Stimulated activated CD4-positive, alpha-beta T cell treated with anti-CD3 and anti-CD28 coated beads, Interleukin-1b, Interleukin-23, amount 100 ng/mL, for 24 hours (primary cell): Measurements from ENCODE around the gene PRPS1.
"Not testable (repeated sequence)": the region's sequence is repeated elsewhere in the genome, so short reads cannot be mapped to it uniquely, and the experiment has no call there.

Experiments used
- DNase-seq, 4 experiments: peaks; one replicate each; pipeline ENCODE4 v3.0.0-alpha.2; 2020; ENCODE audit warnings: low read depth in 4 of 4, low spot score in 1 of 4

Gene PRPS1

GRCh38 chrX:107629540-107629909, 1.2 kb downstream of the PRPS1 start:
- DNase-seq: no peak

DNA sequence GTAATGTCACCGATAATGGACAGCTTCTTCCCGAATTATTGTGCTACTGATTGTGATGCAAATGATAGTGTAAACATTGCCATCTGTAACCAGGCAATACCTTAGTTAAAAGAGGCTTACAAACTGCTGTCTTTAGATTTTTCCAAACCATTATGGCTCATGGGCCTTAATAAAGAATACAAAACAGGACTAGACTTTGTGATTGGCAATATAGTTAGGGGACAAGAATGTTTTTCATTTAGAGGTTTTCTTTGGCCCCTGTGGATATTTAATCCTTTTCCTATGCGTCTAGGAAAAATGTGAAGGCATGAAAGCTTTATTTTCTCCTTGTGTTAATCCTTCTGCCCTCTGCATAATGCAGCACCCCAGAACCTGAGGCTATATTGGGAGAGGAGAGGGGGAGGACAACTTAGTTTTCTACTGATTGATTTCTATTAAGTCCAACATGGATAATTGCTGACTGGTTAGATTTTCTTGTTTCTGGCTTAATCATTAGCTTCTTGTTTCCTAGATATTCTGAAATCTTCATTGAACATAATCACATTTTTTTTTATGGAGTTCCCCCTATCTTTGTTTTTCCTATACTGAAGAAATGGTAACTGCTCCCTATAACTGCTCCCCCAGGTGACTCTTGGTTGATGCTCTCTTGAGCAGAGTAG, 1.9 kb downstream of the PRPS1 start:
- DNase-seq: no peak

GRCh38 chrX:107632346-107632745, 4.0 kb downstream of the PRPS1 start:
- DNase-seq: no peak

DNA sequence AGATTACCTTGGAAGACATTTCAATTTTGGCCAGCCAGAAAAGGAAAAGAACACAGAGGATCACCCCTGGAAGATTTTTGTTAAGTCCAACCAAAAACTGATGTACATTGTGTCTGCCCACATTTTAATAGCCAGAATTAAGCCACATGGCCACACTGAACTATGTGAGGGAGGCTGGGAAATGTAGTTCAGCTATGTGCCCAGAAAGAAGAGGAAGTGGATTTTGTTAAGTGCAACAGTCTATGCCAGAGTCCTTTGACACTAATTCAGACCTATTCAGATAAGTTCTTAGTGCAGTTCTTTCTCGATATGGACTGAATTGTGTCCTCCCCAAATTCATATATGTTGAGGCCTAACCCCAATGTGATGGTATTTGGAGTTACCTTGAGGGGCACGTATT, 18.4 kb downstream of the PRPS1 start:
- no peak for DNase-seq

DNA sequence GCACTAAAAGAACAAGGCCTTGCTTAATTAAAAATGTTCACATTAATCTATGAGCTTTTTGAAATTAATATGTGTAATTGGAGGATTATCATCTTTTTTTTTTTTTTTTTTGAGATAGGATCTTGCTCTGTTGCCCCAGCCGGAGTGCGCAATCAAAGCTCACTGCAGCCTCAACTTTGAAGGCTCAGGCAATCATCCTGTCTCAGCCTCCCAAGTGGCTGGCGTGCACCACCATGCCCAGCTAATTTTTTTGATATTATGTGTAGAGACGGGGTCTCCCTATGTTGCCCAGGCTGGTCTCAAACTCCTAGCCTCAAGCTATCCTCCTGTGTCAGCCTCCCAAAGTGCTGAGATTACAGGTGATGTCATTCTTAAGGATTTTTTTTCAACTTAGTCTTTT, 20.0 kb downstream of the PRPS1 start:
- DNase-seq: no peak

GRCh38 chrX:107654566-107654871, 26.2 kb downstream of the PRPS1 start:
- DNase-seq: no peak

- peak in 3 of 4 experiments; percentile 25 to 54 (median 40) for DNase-seq
Observed at GRCh38 chrX:107654872-107655761, 26.8 kb downstream of the PRPS1 start.

GRCh38 chrX:107656978-107657377, 28.7 kb downstream of the PRPS1 start:
- DNase-seq: no peak

GRCh38 chrX:107658660-107659059, 30.4 kb downstream of the PRPS1 start:
- no peak for DNase-seq

GRCh38 chrX:107659286-107659685, 31.0 kb downstream of the PRPS1 start:
- DNase-seq: no peak

- DNase-seq: no peak
Observed at GRCh38 chrX:107659768-107660167, 31.5 kb downstream of the PRPS1 start.

DNA sequence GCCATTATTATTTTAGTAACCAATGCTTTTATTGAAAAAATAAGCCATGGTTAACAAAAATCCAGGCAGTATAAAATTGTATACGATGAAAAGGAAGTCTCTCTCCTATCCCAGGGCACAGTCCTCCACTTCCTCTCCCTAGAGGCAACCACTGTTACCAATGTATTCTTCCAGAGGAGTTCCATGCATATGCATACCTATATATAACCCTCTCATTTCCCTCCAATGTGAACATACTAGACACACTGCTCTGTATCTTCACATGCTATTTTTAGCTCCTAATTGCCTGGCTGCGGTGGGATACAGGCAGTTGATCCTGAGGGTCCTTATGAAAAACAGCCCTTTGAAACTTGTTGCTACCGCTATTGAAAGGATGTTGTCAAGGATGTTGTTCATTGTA, 33.8 kb downstream of the PRPS1 start:
- no peak for DNase-seq

DNA sequence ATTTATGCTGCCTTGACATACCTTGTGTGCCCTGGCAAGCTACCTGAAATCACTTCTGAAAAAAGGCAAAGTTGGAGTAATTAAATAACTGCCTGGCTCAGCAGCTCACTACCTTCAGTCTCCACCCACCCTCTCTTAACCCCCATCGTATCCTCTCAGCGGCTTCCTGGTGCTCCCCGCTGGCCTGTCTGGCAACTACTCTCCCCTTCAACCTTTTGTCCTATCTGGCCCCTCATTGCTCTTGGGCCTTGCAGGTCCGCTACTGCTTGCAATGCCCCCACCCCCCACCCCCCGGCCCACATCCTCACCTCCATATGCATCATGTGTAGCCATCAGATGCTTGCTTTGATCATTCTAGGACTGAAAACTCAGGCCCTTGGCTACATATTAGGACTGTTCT, 34.5 kb downstream of the PRPS1 start:
- DNase-seq: no peak

- DNase-seq: no peak
Observed at GRCh38 chrX:107666931-107667330, 38.6 kb downstream of the PRPS1 start.

DNA sequence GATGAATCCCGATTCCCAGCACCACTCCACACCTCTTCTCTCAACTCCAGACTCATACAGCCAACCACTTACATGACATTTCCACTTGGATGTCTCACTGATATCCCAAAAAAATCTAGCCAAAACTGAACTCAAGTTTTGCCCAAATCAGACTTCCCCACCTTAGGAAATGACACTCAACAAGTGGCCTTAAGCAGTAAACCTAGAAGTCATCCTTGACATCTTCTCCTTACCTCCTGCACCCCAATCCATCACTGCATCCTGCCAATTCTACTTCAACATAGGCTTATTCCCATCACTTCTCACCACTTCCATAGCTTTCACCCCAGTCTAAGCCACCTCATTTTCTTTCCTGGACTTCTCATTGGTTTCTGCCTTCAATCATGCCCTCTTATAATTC, 39.1 kb downstream of the PRPS1 start:
- DNase-seq: no peak

- not testable (repeated sequence) for DNase-seq
Observed at GRCh38 chrX:107668710-107669109, 40.4 kb downstream of the PRPS1 start.

DNA sequence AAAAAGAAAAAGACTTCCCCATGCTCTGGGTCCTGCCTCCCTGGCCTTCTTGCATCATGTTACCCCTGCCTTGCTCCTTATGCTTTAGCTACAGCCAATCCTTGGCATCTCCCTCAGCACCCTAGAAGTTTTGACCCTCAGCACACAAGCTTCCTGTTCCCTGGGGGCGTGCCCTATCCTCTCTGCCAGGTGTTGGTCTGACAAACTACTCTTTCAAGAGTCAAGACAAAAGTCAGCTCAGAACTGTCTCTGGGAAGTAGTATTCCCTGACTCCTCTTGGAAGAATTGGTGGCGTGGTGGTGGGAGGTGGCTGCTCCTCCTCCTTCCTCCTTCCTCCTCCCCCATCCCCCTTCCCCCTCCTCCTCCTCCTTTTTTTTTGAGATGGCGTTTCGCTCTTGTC, 41.0 kb downstream of the PRPS1 start:
- DNase-seq: no peak

DNA sequence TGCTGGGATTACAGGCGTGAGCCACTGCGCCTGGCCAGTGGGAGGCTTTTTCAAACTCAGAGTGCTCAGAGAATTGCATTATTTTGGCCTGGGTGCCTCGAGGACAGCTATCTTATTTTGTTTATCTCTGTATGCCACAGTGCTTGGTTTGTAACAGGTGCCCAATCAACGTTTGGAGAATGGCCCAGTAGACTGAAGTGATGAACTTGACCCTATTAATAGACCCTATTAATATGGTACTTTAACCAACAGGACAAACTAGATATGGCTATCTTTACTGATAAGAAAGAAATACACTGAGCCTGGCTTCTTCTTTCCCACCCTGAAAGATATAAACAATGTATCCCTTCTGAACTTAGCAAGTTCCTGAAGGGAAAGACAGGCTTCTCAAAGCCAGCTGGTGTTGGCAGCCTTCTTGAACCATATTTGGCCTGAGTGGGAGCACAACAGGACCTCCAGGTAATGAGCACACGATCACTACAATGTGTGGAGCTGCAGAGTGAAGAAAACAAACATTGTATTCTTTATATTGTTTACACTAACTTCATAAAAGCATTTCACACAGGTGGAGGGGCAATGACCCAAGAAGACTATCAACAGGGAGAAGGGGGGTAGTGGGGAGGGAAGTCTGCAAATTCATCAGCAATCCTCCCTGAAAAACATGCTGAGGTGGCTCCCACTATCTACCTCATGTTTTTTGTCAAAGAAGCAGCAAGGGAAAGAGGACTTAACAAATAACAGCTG, 41.7 kb downstream of the PRPS1 start:
- no peak for DNase-seq

GRCh38 chrX:107671256-107671655, 42.9 kb downstream of the PRPS1 start:
- DNase-seq: not testable (repeated sequence)

DNA sequence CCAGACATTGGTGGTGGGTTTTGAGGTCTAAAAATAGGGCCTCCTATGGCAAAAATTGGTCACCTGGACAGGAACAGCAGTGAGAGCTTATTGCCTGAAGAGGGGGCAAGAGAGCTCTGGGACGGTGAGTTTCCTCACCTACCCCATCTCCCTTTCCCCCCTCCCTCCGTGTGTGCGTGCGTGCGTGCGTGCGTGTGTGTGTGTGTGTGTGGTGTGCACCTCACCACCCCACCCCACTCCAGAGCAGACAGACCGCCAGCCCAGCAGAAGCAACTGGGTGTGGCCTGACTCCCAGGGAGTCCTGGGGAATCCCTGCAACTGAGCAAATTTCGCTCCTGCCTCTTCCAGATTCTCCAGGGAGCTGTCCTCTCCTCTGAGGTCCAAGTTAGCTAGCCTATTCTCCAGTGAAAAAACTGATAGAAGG, 44.7 kb downstream of the PRPS1 start:
- peak in 3 of 4 experiments; percentile 42 to 49 (median 47) for DNase-seq

GRCh38 chrX:107673431-107673830, 45.1 kb downstream of the PRPS1 start:
- DNase-seq: no peak

- DNase-seq: peak; percentile 63 to 77 (median 66)
Observed at GRCh38 chrX:107673933-107674479, 45.7 kb downstream of the PRPS1 start.
